Stomach (tissue), 4 donors: ENCODE results near the gene PDE4B.

Source experiments
- CTCF ChIP-seq, 7 experiments: fragments of 450-650 bp in 4 of 7; fragments of 200-600 bp in 3 of 7; sonication (generic) in 3 of 7; IDR thresholded peaks; one replicate each; pipeline ENCODE4 v1.5.1; 2016 to 2019; ENCODE audit warnings: antibody characterized with exemption in 7 of 7, control low read depth in 2 of 7, mild to moderate bottlenecking in 1 of 7
- POLR2A ChIP-seq, 4 donors: fragments of 450-650 bp; IDR thresholded peaks; one replicate each; pipeline ENCODE4 v1.6.1; 2016; ENCODE audit warnings: antibody characterized with exemption in 4 of 4, control low read depth in 2 of 4, mild to moderate bottlenecking in 1 of 4, moderate library complexity in 1 of 4

DNA sequence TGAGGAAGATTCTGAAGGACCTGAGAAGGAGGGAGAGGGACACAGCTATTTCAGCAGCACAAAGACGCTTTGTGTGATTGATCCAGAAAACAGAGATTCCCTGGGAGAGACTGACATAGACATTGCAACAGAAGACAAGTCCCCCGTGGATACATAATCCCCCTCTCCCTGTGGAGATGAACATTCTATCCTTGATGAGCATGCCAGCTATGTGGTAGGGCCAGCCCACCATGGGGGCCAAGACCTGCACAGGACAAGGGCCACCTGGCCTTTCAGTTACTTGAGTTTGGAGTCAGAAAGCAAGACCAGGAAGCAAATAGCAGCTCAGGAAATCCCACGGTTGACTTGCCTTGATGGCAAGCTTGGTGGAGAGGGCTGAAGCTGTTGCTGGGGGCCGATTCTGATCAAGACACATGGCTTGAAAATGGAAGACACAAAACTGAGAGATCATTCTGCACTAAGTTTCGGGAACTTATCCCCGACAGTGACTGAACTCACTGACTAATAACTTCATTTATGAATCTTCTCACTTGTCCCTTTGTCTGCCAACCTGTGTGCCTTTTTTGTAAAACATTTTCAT, 579.9 kb downstream of the PDE4B start:
- no peak for TF ChIP-seq CTCF (IDR thresholded peaks at IDR 0.05)
- TF ChIP-seq POLR2A (IDR thresholded peaks at IDR 0.05), result no peak
